ENCODE results near the gene TFEB.

Gene TFEB

GRCh38 chr6:41685641-41686380 is 49.6 kb downstream of the TFEB start:
- no peak for DNase-seq (ENCODE audit: low spot score)
- in situ Hi-C loops (cut with MboI; ENCODE audit: low pct_unique_long_range_greater_than_20kb, low sequenced_read_pairs, unreplicated experiment): no loop called here
- TF ChIP-seq CTCF (IDR thresholded peaks at IDR 0.05; ENCODE audit: extremely low read depth, insufficient read depth, missing control alignments): no peak

GRCh38 chr6:41684311-41685180 is 50.9 kb downstream of the TFEB start:
- no peak for TF ChIP-seq CTCF (IDR thresholded peaks at IDR 0.05; ENCODE audit: extremely low read depth, insufficient read depth, missing control alignments)
- in situ Hi-C loops (cut with MboI; ENCODE audit: low pct_unique_long_range_greater_than_20kb, low sequenced_read_pairs, unreplicated experiment): no loop called here
- no peak for DNase-seq (ENCODE audit: low spot score)

- DNase-seq (ENCODE audit: low spot score): peak; percentile 93
- peak; percentile 94 for TF ChIP-seq CTCF (IDR thresholded peaks at IDR 0.05; ENCODE audit: extremely low read depth, insufficient read depth, missing control alignments)
- in situ Hi-C loops (cut with MboI; ENCODE audit: low pct_unique_long_range_greater_than_20kb, low sequenced_read_pairs, unreplicated experiment): no loop called here
These were observed 51.7 kb downstream of the TFEB start for GRCh38 chr6:41683523-41684310.

GRCh38 chr6:41683273-41683522 is 52.2 kb downstream of the TFEB start:
- in situ Hi-C loops (cut with MboI; ENCODE audit: low pct_unique_long_range_greater_than_20kb, low sequenced_read_pairs, unreplicated experiment): no loop called here
- no peak for DNase-seq (ENCODE audit: low spot score)
- TF ChIP-seq CTCF (IDR thresholded peaks at IDR 0.05; ENCODE audit: extremely low read depth, insufficient read depth, missing control alignments): no peak

GRCh38 chr6:41682497-41683272 is 52.7 kb downstream of the TFEB start:
- TF ChIP-seq CTCF (IDR thresholded peaks at IDR 0.05; ENCODE audit: extremely low read depth, insufficient read depth, missing control alignments): no peak
- DNase-seq (ENCODE audit: low spot score): peak; percentile 53
- in situ Hi-C loops (cut with MboI; ENCODE audit: low pct_unique_long_range_greater_than_20kb, low sequenced_read_pairs, unreplicated experiment): no loop called here

- in situ Hi-C loops (cut with MboI; ENCODE audit: low pct_unique_long_range_greater_than_20kb, low sequenced_read_pairs, unreplicated experiment): no loop called here
- peak; percentile 94 for DNase-seq (ENCODE audit: low spot score)
- peak; percentile 86 for TF ChIP-seq CTCF (IDR thresholded peaks at IDR 0.05; ENCODE audit: extremely low read depth, insufficient read depth, missing control alignments)
These were observed 53.3 kb downstream of the TFEB start for GRCh38 chr6:41682056-41682477.

Measured in GM13977 (cell line).